HG03565 (cell line): Measurements from ENCODE around the gene ACKR3.

Source experiments
- ATAC-seq: cut with Tn5 transposase; IDR thresholded peaks from one replicate; pipeline ENCODE4 v1.9.1; 2021; ENCODE audit warnings: mild to moderate bottlenecking, moderate library complexity; ENCODE audit not compliant: unreplicated experiment

Gene ACKR3

DNA sequence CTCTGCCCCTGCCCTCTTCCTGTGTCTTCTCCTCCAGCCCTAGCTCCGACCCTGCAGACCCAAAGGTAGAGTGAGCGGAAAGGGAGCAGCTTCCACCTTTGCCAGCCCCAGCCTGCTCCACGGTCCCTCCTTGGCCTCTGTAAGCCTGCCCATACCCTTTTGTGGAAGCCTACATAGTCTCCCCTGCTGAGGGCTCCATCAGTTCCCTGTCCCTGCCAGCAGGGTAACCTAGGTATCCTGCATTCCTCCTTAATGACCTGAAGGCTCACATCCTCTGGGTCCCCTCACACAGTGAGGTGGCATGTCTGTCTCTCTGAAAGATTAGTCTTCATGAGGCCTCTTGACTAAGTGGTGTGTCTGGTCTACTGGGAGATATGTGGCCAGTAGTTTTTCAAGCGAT lies 20.5 kb upstream of the ACKR3 start:
- no peak for ATAC-seq

DNA sequence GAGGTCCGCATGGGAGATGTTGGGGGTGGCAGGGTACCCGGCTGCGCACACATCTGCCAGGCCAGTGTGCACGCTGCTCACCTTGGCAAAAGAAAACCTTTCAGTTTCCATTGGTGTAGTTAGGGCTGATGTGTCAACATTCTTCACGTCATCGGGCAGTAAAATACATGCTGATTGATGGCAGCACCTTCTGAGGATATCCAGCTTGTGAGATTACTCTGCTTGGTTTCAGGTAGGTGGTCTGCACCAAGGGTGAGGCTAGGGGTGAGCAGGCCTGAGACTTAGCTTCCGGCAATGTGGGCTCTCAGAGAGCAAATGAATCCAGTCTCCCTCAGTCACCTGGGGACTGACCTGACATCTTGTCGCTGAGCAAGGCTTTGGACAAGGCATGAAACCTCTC lies 19.3 kb upstream of the ACKR3 start:
- no peak for ATAC-seq

DNA sequence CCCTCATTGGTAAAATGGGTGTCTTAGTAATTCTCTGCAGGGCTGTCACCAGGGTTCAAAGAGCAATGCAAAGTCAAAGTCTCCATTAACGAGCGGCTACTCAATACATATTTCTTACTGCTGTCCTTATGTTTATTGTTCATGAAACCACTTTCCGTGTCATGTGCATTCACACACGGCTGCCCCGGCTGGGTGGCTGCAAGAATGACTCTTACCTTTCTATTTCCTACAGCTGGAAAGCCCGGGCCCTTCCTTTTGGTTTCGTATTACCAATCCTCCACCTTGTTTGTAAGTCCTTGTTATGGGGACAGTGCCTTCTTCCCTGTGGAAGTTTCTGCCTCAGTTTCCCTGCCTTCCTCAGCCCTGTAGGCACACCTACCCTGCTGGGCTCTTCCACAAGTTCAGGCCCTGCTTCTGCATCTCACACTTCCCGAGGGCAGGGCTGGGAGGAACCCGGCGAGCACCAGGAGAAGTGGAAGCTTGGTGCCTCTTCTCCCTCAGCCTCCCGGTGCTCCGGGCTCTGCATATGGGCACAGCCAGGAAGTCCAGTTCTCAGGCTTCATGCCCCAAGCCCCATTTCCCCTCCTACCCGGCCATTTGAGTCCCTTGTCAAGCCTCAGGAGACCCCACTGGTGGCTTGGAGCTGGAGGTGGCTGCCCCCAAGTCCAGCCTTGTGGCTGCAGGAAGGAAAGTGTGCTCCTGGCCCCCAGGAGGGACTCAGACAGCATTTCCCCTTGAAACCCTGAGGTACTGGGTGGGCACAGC lies 18.7 kb upstream of the ACKR3 start:
- ATAC-seq = peak; percentile 39

DNA sequence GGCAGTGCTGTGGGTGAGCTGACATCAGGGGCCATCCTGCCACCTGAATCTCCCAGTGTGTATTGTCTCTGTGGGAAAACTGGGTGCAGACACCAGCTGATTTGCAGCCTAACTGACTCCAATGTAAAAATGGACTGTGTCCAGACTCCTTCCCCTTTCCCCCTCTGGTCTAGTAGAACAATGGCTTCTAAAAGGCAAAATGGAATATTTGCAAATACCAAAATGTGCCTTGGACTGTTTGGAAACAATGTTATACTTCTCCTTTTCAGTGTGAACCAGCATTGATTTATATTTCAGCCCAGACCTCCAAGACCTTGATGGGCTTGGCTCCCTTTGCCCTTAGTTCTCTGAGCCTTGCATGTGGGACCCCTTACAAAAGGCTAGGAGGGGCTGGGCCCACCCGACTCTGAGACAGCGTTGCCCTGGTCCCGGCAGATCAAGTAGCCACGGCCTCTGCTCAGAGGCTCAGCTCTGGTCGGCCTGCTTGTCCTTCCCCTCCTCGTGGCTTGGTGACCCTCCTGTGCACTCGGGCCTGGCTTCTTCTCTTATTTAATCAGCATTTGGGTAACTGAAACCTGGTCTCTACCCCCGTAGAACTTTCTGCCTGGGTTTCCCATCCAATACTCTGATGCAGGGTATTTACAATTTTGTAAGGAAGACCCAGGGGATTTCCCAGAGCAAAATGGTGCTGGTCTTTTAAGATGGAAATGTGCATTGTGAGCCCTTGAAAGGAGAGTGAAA lies 18.0 kb upstream of the ACKR3 start:
- no peak for ATAC-seq

DNA sequence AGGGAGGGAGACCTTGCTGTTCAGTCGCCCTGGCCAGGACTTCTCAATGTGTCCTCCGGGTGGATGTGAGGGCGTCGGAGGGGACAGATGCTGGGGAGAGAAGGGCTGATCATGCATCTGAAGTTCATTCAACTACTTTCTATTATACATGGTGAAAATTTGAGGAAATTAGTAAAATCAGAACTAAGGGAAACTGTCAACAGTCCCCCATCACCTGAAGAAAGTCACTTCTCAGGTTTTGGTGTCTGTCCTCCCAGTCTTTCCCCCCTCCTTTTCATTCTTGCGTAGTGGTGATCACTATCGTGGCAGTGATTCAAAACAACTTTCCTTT lies 17.4 kb upstream of the ACKR3 start:
- no peak for ATAC-seq

DNA sequence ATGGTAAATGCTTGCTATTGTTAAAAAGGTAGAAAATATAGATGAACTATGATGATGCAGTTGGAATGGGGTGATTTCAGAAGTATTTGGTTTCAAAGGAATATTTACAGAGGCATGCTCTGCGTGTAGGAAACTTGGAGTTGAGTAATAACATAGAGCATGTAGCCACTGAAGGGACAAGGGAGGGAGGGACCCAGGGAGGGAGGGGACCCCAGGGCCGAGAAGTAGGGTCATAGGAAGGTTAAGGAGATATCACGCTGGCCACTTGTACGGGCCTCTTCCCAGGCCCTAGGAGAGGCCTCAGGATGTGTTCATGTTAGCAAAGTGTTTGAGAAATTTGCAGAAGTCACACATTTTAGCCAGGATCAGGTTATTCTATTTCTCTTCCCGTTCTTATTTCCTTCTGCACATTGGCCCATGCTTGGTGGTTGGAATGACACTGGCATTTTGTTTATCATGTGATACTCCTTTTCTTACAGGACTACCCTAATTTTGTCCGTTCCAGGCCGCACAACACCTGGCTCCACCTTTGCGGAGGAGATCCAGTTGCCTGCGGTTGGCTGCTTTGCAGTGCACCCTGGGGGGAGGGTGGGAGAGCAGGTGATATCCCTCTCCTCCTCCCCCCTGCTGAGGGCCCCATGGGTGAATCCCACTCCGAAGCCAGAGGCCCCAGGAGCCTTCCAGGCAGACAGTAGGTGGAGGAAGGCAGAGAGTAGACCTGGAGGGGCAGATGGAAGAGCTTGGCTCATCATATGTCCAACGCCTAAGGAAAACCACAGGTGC lies 16.9 kb upstream of the ACKR3 start:
- ATAC-seq = no peak

DNA sequence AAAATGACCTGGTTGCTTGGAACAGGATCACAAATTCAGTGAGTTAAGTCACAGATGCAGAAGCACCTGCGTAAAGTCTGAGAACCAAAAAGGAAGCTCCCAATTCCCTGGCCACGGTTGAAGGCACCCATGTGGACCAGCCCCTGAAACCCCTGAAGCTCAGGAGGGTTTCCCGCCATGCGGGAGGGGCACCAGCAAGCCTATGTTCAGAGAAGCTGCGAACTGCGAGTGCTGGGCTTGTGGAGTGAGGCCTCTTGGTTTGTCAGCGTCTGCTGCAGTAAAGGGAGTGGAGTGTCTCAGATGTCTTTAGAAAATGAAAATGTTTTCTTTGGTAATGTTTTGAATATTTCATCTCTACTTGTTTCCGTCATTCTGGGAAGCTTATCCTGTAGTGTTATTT lies 16.1 kb upstream of the ACKR3 start:
- no peak for ATAC-seq

DNA sequence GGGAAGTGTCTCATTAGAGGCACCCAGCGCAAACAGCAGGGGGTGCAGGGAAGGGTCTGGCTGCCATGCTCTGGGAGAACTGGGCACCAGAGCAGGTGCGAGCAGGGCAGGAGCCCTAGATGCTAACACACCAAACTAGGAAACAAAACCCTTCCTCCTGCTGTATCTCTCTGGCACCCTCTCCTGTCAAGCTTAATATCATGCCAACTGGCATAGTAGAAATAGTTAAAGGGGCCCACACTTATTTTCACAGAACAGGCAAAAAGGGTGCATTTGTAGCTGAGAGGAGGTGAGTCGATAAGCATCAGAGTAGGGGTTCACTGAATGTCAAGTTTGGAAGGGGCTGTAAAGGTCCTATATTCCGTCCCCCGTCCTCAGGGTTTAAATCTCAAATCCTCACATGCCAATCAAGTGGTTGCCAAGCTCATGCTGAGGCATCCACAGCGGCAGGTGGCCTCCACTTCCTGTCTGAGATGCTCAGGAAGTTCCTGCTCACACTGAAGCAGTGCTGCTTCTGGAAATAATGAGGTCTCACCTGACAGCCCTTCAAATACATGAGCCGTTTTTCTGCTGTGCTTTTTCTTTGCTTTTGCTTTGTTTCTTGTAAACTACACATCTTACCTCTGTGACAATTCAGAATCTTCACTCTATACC lies 14.9 kb upstream of the ACKR3 start:
- no peak for ATAC-seq

DNA sequence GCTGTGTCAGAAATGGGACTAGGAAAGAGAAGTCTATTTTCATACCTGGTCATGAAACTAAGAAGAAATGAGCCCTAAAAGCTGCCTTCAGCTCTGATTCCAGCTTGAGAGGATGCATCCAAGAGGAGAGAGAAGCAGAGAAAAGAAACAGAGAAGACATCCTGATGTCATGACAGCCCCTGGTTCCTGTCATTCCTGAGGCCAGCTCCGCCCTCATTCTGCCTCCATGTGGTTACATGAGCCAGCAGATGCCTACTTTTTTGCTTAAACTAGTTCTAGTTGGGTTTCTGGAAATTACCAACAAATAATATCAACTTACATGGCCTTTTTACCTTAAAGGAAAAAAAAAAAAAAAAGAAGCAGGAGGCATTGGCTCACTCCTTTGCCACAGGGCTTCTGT lies 14.1 kb upstream of the ACKR3 start:
- ATAC-seq = no peak

DNA sequence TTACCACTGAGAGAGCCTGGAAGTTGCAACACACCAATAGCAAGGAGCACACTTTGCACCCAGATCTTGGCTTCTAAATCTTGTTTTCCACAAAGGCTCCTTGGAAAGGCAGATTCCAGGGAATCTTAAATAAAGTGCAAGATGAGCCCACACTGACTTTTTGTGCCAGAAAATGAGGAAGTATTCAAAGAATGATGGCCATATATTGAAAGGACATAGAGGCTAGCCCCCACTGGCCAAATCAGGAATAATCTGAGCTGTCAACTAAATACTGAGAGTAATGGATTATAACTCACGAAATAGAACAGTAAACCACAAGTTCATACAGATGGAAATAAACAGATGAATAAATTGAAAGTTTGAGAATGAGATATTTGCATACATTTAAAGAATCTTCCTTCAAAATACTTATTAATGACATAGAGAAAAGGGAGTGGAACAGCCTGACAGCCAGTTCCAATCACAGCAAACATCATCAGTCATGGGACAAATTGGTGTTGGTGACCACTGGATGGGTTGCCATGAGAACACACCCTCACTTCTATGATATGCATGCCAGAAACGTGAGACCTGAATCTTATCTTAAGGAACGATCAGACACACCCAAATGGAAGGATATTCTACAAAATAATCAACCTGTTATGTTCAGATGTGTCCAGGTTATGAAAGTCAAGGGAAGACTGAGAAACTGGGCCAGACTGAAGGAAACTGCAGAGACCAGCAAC lies 12.2 kb upstream of the ACKR3 start:
- ATAC-seq = no peak

DNA sequence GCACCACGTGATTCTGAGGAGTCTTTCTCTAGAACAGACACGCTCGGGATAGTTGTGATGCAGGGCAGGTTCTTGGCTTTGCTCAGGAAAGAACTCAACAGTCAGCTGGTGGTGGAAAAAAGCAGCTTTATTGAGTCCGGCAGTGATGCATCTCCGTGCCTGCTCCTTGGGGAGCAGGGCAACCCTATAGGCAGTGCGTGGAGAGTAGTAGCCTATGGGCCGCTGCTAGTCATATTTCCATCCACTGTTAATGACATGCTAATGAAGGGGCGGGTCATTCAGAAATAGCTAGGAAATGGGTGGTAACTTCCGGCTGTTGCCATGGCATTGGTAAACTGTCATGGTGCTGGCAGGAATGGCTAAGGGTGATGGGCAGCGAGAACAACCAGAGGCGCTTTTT lies 11.6 kb upstream of the ACKR3 start:
- no peak for ATAC-seq

DNA sequence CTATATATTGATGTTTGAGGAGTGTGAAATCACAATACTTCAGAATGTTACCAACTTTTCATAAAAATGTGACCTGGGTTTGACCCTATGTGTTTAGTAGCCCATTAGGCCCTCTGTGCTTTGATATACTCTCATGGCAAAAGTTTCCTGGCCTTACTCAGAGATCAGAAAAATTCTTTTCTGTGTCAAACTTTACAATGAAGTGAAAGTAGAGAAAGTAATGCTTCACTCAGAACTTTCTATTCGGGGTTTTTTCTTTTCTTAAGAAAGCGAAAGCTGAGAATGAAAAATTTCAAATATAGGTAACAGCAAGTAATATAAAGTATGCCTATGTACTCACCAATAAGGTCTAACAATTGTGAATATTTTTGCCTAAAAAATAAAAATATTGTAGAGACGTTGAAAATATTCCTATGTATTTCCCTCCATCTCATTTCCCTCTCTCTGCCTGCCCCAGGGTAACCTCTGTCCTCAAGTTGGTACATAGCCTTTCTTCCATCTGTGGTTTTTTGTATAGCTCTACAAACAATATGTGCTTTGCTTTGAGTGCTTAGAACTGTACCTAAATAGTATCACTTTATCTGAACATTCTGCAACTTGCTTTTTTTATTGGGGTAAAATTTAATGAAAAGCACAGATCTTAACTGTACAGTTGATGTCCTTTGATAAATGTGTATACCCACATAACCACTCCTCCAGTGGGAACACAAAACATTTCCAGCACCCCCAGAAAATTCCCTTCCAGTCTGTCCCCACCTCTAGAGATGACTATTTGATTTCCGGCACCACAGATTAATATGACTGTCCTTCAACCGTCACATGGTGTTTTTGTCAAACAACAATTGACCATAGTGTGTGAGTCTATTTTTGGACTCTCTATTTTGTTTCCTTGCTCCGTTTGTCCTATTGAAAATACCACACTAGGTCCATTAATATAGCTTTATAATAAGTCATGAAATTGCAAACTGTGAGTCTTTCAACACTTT lies 10.3 kb upstream of the ACKR3 start:
- ATAC-seq = peak; percentile 41

DNA sequence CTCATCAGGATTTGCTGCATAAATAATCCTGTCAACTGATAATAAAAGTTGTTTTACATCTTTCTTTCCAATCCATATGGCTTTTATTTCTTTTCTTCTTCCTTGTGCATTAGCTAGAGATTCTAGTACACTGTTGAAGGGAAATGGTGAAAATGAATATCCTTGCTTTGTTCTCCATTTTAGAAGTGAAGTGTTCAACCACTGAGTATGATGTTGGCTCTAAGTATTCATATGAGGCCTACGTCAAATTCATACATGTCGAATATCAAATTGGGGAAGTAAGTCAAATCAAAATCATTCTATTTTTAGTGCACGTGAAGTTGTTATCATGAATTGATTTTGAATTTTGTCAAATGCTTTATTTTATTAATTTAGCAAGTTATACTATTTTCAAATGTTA lies 7.8 kb upstream of the ACKR3 start:
- ATAC-seq = no peak

DNA sequence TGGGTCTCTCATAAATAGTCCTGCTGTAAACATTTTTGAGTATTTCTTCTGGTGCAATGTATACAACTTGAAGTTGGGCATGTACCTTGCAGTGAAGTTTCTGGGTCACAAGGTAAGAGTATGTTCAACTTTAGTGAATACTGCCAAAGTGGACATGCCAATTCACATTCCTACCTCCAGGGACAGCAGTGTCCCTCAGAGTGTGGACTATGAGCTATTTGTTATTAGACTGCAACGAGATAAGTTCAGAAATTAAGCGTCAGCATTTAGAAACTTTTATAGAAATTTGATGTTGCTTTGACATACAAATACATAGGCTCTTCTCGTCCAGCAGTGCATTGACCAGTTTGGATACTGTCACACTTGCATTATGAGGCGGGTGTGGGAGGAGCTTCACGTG lies 7.2 kb upstream of the ACKR3 start:
- ATAC-seq = no peak

DNA sequence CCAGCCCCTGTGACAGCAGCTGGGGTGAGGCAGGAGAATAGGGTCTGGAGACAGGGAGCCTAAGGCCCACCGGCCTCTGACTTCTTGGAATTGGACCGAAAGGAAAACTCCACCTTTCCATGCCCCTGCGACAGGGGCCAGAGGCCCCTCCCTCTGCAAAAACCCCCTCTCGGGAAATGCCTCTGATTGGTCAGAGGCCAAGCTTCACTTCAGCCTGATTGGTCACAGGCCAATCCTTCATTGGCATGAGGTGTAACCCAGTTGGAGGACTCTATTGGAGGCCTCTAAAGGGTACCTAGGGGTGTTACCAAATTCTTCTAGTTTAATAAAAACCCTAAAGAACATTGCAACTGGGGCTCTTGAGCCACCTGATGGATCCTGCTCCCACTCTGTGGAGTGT lies 5.7 kb upstream of the ACKR3 start:
- ATAC-seq = no peak

DNA sequence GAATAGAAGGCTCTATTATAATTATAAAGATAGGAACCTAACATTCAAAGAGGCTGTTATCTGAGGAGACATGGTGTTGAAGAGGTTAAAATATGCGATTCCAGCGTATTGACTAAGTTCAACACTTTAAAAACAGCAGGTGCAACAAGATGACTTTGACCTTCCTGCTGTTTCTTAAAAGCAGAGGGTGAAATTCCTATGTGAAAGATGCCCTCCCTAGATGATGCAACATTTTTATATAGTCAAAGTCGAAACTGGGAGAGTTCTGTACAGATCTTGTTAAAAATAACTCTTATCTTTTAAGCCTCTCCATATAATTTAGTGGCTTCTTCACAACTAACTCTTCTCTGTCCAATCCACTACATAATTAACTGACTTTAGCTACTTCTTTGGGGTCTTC lies 4.4 kb upstream of the ACKR3 start:
- no peak for ATAC-seq

DNA sequence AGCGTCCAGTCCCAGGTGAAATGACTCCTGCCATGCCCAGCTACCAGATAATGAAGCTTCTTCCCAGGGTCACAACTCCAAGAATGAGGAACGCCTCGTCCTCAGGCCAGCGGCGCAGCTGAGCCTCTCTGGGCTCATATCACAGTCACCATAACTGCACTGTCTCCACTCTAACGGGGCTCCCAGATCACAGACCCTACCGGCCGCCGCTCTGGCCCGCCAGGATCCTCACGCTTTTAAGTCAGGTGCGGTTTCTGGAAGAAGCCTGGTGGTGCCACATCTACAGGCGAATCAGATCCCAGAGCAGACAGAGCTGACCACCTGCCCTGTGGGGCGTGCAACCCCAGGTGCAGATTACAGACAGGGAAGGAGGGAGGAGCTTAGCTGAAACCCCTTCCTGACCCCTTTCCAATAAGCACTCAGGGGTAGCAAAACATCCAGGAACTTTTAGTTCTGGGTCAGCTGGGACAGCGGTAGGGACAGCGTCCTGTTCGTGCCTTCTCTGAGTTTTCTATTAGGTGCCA lies 3.7 kb upstream of the ACKR3 start:
- ATAC-seq = no peak

DNA sequence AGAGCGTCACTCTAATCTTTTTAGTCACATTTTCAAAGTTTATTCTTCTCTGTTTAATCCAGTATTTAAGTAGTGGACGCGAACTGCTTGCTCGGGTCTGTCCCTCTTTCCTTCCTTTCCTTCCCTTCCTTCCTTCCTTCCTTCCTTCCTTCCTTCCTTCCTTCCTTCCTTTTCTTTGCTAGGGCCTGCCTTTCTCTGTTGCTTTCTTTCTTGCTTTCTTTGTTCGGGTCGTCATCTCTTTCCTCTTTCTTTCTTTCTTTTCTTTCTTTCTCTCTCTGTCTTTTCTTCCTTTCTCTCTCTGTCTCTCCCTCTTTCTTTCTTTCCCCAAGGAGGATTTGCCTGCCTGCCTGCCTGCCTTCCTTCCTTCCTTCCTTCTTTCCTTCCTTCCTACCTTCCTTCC lies 3.0 kb upstream of the ACKR3 start:
- ATAC-seq = no peak
